ENCODE data around the gene ACTG2.
"Not testable (repeated sequence)": the region's sequence is repeated elsewhere in the genome, so short reads cannot be mapped to it uniquely, and the experiment has no call there.

The ACTG2 gene

GRCh38 chr2:73938718-73939352, 46.0 kb downstream of the ACTG2 start:
- DNase-seq: no peak

DNA sequence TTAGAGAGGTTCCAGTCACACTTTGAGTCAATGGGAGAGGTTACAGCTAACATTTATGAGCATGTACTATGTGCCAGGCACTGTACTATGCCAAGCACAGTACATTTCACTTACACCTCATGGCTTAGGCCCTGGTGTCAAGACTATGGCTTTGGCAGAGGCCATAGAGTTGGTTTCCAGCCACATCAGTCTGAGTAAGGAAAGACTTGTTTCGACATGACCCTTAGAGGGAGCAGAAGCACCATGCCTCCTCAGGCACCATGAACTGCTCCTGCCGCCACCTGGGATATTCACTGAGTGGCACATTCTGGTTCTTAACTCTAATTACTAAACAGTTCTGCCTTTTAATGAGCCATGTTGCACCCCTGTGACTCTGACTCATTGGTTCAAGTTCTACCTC, 46.6 kb downstream of the ACTG2 start:
- DNase-seq: no peak

- not testable (repeated sequence) for DNase-seq
Measured at GRCh38 chr2:73940066-73940465, 47.3 kb downstream of the ACTG2 start.

DNA sequence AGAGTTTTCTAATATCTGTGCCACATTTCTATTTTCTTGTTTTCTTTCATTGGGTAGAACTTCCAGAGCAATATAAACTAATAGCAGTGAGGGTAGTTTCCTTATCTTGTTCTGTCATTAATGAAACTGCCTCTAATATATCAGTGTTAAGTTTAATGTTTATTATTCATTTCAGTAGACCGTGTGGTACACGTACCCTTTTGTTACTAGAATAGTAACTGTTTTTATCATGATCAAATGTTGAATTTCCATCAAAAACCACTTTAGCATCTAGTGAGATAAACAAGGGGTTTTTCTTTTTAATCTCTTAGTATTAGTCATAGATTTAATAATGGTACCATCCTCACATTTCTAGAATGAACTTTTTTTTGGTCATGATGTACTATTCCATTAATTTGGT, 49.9 kb downstream of the ACTG2 start:
- DNase-seq: no peak

DNA sequence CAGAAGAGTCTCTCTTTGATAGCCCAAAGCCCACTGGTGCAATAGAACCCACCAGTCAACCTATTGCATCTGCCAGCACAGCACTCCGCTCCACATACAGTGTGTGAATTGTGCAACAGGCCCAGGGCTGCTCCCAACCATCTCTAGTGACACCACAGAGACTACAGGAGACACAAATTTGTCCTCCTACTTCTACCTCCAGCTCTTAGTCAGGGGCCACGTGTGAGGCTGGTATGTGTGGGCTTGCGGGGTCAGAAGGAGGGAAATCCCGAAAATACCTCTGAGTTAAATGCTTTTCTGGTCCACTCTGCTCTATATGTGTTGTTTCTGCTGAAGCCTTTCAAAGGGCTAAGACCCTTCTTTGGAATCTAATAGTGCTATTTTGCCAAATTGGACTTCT, 51.9 kb downstream of the ACTG2 start:
- no peak for DNase-seq

DNA sequence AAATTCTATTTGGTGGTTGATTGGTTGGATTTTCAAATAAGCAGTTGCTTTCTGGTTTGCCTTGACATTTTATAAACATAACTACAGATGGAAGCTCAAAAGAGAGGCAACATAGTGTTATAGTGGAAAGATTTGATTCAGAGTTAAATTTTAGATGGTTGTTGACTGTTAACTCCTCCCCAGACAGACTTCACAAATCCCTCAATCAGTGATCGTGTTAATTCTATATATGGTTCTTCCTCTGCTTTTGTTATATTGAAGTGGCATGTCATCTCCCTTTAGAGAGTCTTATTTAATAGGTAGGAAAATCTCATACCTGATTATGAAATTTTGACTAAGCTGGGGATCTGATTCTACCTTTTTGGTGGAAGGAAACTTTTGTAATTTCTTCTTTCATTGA, 53.4 kb downstream of the ACTG2 start:
- DNase-seq: no peak

- no peak for DNase-seq
Measured at GRCh38 chr2:73946666-73947065, 53.9 kb downstream of the ACTG2 start.

DNA sequence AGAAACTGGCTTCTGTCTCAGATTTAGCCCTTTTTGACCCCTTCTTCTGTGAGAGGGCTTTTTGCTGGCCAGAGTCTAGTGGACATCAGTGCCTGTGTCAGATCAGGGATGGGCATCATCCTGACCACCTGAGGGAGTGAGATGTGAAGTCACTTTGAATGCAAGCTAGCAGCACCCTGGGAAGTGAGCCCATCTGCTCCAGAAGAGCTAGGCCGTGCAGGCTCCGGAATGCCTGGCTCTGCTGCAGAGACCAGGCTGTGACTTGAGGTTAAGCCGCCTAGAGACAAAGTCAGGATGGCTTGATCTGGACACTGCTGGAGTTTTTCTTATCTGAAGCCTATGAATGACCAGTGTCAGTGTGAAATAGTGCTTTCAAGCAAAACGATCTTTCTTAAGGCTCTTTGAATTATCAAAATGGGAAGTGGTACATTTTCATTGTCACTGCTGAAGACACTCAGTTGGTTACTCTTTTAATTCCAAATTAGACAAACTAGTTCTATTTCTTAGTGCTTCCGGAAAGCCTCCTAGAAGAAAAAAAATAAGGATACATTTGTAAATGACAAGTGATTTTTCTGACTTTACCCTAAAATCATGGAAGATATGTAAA, 54.7 kb downstream of the ACTG2 start:
- no peak for DNase-seq

GRCh38 chr2:73949802-73950201, 57.0 kb downstream of the ACTG2 start:
- no peak for DNase-seq

- no peak for DNase-seq
Measured at GRCh38 chr2:73952499-73953446, 60.0 kb downstream of the ACTG2 start.

GRCh38 chr2:73956218-73956865, 63.5 kb downstream of the ACTG2 start:
- DNase-seq: no peak

GRCh38 chr2:73961274-73961673, 68.5 kb downstream of the ACTG2 start:
- no peak for DNase-seq

DNA sequence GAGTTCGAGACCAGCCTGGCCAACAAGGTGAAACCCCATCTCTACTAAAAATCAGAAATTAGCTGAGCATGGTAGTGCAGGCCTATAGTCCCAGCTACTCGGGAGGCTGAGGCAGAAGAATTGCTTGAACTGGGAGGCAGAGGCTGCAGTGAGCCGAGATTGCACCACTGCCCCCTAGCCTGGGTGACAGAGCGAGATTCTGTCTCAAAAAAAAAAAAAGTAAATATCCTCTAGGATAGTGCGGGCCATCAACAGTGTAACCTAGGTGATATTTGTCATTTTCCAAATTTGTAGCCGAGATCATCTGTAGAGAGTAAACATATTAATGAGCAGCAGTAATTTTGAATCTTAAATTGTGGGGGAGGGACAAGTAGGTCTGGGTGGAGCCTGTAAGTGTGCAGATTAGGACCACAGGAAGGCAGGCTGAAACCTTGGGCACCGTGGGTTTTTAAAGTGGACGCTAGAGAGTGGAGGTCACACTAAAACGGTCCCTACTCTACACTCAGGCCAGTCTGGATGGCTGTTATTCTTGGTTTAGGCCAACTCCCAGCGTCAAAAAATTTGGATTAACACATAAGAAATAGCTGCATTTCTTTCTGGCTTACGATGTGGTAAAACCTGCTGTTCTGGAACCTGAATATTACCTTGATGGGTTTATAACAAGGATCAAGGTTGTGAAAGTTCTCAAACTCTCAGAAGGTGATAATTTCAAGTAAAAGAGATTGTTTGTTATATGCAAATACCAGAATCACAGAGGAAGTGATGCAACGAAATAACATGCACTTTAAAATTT, 69.2 kb downstream of the ACTG2 start:
- no peak for DNase-seq

DNA sequence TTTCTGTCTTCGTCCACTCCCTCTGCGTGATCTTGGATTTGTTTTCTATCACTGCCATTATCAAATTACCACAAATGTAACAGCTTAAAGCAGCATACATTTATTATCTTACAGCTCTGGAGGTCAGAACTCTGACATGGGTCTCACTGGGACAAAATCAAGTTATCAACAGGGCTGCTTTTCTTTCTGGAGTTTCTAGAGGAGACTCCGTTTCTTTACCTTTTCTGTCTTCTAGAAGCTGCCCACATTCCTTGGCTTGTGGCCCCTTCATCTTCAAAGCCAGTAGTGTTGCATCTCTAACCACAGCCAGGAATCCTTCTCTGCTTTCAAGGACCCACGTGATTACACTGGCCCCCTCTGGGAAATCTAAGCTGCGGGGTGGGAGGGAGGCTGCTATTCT, 70.0 kb downstream of the ACTG2 start:
- no peak for DNase-seq

DNA sequence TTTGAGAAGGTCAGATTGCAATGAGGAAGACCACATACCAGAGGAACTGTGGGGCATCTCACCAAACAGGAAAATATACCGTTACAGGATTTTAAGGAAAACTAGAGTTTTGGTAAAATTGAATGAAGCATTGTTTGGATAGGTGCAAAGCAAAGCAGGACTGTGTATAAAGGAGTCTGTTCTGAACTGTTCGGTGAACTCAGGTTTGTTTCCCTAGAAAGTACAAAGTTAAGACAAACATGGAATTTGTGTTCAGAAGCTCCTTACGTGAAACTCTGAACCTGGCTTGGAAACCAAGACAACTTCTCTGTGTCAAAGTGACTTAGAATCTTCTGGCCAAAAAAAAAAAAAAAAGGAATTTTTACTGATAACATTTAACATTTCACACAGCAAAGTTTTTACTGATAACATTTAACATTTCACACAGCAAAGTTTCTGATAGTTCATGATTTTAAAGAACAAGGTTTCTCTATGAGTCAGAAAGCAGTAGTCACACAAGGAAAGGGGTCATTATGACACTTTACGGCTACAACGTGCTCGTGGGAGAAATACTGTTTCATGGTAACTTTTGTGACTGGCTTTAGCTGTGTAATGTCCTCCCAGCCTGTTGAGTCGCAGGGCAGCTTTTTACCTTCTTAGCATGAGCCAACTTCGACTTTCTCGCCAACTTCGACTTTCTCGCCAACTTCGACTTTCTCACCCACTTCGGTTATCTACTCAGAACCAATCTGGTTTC, 70.7 kb downstream of the ACTG2 start:
- no peak for DNase-seq

DNA sequence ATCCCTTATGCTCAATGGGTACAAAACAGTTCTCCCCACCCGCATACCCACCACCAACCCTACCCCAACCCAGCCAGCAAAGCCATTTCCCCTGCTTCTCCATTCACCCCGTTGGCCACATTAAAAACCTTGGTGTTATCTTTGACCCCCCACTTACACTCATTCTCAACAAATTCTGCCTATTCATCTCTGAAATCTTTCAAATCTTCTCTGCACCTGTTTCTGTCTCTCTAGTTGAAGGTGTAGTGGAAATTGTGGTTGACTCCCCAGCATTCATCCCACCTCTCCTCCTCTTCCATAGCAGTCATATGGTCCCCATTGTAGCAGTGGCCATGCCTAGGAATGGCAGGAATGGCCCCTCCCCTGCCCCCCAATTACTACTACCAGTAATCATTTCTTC, 71.4 kb downstream of the ACTG2 start:
- DNase-seq: no peak

- DNase-seq: no peak
Measured at GRCh38 chr2:73965053-73965452, 72.2 kb downstream of the ACTG2 start.

GRCh38 chr2:73968357-73968937, 75.6 kb downstream of the ACTG2 start:
- no peak for DNase-seq

GRCh38 chr2:73969356-73969755, 76.5 kb downstream of the ACTG2 start:
- no peak for DNase-seq

Measured in activated CD4-positive, CD25-positive, alpha-beta regulatory T cell (primary cell).